Stimulated activated CD4-positive, alpha-beta T cell treated with anti-CD3 and anti-CD28 coated beads, Interleukin-4, amount 100 ng/mL, for 1 hour (primary cell): ENCODE measurements around the gene OOSP4A.

Experiments used
- DNase-seq: peaks from one replicate; pipeline ENCODE4 v3.0.0-alpha.2; 2020

The OOSP4A gene

DNA sequence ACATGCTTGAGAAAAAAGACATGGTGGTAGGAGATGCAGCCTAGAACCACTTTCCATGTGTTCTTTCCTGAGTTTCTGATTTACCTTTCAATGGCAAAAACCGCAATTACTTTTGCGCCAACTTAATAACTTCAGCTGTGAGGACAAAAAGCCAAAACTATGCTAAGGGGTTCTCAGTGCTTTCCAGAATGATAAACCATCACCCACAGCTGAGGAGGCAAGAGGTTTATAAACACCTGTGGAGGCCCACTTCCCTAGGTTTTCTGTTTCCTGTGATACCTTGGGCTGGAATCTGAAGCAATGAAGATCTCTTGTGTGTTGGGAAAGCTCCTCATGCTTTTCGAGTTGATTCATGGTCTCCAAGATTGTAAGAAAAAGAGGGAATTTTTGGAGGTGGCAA lies at the start of gene OOSP4A:
OOSP4A (plus strand) TSS at position 301 of the 400 bp plus-strand sequence; CDS start at position 301, 0 bp downstream.
- DNase-seq, result no peak

DNA sequence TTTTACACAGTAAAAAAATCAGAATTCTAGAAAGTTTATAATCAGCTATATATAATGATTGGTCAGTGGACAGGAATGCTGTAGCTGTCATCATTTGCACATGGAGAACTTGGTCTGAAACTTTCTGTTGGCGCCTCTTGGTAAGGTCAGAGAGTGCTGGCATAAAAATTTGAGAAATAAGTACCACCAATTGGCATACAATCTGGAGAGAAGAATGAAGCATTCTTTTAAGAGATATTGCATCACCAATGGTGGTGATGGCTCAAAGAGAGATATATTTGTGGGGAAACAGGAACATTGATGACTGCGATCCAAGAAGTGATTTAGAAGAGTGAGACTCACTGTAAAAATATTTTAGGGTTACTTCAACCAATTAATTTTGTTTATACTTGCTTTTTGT lies 45.4 kb upstream of the OOSP4A start:
- no peak for DNase-seq

DNA sequence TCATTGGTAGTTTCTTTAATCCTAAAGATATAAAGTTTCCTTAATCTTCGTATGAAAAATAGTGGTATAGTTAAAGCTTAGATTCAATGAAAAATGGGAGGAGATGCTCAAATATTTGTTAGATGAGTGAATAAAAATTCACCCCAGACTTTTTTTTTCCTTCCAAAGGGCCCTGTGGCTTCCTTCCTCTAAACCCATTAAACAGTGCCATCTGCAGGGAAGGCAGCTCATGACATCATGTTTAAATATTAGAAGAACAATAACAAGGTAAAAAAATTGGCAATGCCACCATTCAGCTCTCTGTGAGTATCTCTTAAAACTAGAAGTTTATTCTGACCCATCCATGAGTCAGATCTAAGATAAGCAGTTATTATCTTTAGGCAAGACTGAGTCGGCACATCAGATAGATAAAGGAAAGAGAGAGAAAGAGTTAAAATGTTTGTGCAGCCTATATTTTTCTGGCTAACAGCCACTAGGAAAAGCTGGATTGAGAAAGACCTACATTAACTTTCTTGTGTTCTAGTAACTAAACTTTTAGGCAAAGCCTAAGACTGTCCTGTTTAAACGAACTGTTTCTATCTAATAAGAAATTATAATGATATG lies 44.7 kb upstream of the OOSP4A start:
- DNase-seq, result no peak

DNA sequence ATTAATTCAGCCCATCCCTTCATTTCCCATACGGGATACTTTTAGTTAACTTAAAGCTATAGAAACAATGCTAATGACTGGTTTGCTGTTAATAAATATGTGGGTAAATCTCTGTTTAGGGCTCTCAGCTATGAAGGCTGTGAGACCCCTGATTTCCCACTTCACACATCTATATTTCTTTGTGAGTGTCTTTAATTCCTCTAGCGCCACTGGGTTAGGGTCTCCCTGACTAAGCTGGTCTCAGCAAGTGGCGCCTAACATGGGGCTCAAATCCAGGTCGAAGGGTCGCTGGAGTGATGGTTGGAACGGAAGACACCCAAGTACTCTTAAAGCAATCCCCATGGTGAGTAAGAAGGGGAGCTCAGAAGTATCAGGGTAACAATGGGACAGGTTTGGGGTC lies 40.0 kb upstream of the OOSP4A start:
- no peak for DNase-seq

DNA sequence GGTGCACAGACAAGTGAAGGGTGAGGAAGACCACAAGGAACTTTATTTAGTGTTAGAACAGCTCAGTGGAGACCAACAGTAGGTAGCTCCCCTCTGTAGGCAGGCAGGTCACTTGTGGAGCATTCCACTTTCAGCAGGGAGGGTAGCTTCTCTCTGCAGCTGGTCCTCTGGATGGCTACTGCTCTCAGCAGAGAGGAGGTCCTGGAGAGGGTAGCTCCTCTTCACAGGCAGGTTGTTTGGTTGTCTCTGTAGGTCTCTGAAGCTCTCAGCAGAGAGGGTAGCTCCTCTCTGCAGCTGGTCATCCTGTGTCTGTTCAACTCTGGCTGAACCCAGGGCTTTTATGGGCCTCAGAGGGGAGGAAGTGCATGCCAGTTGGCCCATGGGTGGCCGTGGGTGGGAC lies 32.1 kb upstream of the OOSP4A start:
- no peak for DNase-seq

DNA sequence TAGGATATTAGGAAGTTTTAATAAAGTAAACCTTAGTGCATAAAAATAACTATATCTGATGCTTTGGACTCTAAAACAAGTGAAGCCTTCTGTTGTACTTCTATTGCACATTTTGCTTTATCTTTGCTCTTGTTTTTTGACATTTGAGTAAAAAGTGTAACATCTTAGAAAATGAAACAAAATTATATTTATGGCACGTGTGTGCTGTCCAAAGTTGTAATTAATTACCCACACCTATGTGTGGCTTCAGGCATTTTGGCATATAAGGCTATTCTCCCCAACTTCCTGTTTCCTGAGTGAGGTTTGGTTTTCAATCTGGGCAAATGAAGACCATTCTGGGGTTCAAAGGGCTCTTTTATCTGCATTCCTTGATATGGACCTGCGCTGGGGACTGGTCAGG lies 25.7 kb upstream of the OOSP4A start, which contains the start of gene OOSP1:
OOSP1 (plus strand) TSS at position 301 of the 400 bp plus-strand sequence; CDS start at position 324, 23 bp downstream.
- DNase-seq, result no peak

DNA sequence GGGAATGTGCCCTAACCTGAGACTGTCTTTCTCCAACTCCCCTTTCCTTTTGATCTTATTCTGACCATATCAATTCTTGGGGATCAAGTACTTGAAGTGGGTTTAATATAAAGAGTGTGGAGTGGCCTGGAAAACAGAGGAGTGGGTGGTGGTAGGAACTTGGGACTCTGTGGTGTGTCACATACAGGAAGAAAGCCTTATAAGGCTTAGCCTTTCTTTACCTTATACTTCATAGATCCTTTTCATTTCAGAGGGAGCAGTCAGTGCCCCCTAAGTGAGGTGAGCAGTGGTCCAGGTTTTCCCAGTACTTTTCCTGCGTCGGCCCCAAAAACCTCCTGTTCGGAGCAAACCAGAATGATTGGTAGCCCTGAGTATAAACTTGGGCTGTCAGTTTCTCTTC lies 25.1 kb upstream of the OOSP4A start:
- DNase-seq, result no peak

DNA sequence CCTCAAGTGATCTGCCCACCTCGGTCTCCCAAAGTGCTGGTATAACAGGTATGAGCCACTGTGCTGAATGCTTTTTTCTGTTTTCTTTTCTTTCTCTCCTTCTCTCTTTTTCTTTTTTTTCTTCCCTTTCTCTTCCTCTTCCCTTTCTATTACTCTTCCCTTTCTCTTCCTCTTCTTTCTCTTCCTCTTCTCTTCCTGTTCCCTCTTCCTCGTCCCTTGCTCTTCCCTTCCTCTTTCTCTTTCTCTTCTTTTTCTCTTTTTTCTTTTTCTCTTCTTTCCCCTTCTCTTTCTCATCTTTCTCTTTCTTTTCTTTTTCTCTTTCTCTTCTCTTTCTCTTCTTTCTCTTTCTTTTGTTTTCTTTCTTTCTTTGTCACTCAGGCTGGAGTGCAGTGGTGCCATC lies 24.4 kb upstream of the OOSP4A start:
- DNase-seq, result no peak

DNA sequence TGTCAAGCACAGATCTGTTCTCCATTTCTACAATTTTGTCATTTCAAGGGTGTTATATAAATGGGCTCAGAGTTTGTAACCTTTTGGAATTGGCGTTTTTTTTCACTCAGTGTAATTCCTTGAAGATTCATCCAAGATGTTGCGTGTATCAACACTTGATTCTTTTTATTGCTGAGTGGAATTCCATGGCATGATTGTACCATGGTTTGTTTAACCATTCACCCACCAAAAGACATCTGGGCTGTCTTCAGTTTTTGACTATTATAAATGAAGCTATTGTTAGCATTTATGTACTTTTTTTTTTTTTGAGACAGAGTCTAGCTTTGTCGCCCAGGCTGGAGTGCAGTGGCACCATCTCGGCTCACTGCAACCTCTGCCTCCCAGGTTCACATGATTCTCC lies 22.7 kb upstream of the OOSP4A start:
- no peak for DNase-seq

DNA sequence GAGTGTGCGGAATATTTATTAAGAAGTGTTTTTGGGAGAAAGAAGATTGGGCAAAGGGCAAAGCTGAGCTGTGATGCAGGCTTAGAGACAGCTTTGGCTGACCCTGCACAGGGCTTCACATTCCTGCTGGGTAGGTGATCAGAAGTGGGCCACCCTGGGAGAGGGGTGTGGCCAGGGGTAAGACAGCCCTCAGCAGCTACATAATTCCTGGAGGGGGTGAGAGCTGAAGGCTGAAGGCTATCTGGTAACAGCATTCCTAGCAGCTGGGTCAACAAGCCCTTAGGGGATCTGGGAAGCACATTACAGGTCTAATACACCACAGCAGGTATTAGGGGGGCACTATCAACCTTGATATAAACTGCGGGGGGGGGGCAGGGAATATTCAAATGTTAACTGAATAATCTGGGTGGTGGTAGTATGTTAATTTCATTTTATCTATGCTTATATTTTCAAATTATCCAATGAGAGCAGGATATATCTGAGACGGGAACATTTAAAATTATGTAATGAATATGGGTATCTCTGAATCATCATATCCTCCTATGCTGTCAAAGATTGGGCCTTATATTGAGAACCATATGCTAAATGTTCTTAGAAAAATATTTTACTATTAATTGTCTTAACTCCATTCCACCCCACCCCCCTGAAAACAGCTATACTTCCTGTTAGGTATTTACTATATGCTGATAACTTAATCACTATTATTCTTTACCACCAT lies 19.7 kb upstream of the OOSP4A start:
- no peak for DNase-seq

DNA sequence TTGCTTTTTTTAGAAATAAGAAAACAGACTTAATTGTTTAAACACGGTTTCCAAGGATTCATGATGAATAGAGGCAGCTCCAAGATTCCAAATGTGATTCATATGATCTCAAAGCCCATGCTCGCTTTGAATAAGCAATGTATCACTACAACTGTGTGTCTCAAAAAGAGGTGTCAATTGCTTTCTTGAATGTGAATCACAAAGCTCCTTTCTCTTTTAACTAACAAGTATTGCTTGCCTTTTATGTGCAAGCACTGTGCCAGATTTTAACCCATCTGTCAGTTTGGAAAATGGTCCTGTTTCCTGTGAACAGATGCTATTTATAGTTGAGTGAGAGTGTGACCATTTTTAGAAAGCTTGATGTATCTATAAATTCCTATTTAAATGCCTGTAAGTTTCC lies 19.1 kb upstream of the OOSP4A start:
- no peak for DNase-seq

DNA sequence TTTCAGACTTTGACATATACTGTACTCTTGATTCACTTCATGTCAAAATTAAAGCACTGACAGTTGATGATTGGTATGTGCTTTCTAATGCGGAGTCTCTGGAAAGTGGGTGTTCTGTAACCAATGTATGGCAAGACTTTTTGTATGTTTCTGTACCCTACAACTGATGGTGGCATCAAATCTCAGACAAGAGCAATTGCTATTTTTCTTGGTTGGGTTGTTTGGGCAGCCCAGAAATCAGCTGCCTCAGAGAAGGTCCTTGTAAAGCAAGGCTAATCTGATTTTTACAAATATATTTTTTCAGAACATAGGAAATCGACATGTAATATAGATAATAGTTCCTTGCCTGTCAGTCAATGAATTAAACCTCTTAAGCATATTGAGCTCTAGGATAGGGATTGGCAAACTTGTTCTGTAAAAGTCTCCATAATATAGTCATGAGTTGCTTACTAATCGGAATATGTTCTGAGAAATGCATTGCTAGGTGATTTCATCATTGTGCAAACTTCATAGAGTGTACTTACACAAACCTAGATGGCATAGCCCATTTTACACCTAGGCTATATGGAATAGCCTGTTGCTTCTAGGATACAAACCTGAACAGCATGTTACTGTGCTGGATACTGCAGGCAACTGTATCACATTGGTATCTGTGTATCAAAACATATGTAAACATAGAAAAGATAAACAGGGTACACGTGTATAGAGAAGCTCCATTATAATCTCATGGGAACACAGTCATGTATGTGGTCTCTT lies 10.2 kb upstream of the OOSP4A start:
- no peak for DNase-seq

DNA sequence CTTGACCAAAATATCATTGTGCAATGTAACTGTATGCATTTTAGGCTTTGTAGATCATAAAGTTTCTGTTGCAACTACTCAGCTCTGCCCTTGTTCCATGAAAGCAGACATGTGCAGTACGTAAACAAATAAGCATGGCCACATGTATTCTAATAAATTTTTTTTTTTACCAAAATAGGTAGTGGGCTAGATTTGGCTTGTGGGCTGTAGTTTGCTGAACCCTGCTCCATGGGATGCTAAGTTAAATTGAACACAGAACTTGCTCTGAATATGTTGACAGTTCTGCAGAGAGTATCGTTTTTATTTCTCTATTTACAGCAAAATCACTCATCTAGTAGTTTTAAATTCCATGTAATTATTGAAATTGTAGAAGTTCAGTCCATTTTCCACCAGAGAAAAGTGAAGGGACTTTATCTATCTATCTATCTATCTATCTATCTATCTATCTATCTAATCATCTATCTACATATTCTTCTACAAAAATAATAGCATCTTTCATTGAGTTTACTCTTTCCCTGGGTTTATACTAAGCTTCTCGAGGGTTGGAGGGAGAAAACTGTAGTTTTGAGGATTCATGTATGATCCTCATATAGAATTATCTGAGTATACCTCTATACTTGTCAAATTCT lies 9.5 kb upstream of the OOSP4A start:
- DNase-seq, result no peak

DNA sequence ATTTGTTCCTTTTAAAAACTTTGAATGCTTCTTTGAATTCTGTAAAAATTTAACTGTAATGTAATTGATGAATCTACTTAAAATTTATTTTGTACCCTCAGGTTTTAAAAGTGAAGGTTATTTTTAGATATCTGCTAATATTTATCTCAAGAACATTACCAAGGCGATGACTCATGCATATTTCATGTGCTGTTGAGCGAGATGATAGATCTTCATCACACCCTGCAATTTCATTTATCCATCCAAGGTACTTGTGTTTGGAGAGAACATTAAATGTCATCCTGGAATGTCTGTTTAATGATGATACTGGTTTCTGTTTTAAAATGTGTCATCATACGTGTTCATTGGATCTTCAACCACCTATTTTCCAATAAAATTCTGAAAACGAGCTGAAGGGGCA lies 6.7 kb upstream of the OOSP4A start:
- DNase-seq, result no peak

DNA sequence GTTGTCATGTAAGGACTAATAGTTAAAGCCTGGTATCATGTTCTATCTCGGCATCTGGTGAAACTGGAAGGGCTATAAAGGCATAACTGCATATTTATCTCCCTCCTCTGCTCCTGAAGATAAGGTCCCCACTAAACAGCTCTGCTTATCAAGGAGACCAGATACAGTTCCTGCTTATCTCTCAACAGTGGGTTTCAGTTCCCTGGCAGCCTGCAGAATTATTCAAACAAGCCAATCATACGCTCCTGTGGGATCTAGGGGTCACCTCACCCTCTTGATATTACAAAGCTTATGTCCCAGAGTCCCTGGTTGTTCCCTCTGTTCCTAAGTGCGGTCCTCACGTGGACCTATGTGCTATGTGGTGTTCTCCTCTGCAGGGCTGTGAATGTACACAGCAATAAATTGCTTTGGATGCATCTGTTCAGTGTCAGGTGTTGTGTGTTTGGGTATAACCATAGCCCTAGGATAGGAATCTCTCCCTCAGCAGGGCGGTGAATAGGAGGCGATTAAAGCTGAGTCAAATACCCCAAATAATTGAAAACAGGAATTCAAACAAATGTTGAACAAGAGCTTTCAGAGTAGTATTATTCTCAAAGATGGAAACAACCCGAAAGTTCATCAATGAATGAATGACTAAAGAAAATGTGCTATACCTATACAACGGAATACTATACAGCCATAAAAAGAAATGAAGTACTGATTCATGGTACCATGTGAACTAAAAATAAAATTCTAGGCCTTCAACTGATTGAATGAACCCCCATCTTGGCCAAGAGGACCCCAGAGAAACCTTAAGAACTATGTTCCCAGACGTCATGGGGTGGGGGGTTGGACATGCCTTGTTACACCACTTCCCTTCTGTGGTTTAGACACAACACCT lies 3.1 kb upstream of the OOSP4A start:
- no peak for DNase-seq

DNA sequence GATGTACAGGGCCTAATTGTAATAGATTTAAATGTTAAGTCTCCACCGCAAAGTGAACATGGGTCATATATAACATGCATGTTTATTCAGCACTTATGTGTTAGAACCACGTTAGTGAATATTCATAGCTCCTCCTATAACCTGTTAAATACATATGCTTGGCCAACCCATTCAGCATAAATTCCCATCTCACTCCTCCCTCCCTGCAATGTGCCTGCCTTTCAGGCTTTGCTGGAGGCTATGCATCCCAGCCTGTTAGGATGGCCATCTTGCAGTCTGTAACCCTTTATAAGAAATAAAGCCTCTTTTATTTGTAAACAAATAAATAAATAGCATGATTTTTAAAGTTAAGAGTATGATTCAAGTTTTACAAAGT lies 1.7 kb upstream of the OOSP4A start:
- no peak for DNase-seq

DNA sequence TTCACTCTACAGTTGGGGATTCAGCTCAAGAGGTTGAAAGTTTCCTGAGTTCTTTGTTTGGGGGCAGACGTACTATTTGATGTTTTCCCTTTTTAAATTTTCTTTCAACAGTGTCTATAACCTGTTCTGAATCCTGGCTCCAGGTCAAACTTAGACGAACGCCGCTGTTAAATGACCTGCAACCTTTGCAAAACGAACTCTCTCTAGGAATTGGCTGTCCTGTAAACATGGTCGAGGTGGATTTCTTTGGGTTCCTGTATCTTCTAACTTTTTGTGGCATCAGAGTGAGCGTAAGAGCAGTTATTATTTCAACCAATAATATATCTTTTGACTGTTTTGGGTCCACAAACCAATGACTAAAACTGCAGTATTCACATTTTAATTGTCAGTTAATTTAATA lies 1.6 kb downstream of the OOSP4A start:
- DNase-seq, result no peak

DNA sequence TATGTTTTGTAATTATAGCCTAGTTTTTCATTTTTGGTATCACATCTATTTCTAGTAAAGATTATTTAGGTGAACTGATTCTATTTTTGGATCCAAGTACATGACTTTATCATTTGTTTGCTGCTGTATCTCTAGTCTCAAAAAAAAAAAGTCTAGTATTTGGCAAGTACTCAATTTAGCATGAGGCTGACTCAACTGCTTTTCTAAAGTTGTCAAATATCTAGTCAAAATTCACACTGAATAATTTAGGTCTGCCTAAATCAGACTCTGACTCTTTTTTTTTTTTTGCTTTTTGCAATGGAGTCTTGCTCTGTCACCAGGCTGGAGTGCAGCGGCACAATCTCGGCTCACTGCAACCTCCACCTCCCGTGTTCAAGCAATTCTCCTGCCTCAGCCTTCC lies 2.4 kb downstream of the OOSP4A start:
- no peak for DNase-seq

DNA sequence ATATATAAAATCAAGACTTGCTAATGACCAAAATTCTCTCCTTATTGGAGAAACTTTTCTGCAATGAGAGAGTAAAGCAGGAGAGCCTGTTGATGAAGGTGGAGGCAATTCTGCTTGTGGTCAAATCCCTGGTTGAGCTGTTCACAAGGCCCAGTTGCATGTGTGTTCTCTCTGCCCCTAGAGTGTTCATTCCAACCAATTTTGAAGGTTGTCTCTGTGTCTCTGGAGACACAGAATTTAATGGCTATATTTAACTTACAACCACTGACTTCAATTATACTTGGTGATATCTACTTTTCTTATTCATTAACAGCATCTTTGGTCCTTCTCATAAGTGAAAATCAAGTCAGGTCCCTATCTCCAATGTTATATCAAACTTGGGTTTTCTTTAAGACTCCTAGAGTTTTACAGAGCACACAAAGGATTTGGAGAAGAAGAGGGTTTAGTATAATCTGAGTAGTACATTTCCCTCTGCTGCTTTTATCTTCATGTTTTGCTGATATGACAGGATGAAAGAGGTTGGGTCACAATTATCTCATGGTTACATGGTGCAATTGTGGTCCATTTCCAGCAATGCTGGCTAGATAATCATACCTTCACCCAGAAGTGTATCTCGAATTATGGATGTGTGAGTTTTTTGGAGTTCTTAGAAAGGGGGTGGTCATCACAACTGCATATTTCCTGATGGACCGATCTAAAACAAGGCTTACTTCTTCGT lies 4.0 kb downstream of the OOSP4A start:
- no peak for DNase-seq

DNA sequence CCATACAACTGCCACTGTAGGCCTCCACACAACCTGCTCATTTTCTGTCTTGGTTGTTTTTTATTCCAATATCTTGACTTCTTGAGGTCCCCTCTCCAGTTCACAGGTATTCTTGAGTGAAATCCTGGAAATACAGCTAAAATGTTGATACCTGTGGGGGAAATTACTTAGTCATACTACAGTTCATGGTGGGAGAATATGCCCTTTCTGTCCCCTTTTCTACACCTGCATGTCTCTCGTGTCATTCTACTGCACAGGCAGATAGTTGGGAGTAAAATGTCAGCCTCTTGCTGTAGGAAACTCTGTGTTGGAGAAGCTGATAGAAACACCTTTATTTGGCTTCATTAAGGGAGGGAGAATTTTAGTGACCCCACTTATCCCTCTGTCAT lies 4.6 kb downstream of the OOSP4A start:
- DNase-seq, result no peak

DNA sequence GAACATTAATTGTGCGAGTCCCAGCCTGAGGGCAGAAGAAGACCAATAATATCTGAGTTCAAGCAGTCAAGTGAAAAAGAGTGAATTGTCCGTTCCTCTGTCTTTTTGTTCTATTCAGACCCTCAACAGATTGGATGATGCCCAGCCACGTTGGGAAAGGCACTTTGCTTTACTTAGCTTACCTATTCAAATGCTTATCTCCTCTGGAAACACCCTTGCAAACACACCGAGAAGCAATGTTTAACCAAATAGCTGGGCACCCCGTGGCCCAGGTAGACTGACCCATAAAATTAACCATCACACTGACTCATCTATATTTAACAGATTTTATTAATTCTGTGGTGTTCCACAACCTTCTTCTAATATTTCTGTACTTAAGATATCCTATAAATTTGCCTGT lies 9.3 kb downstream of the OOSP4A start:
- no peak for DNase-seq
